Muscle of back (tissue), 11 donors: ENCODE measurements around the gene OLR1. TPM values are rescaled to one million over a fixed set of nuclear protein-coding genes. Genes with fewer than 3 reads are reported as not detected.

Experiments
- DNase-seq, 3 donors: peaks; one replicate each; pipeline versions ENCODE4 v3.0.0 to v3.0.0-alpha.2; 2013
- polyA plus RNA-seq, 10 donors: library from polyadenylated mRNA; unstranded; fragments of 120-200 nt; gene quantifications; one replicate each; pipeline ENCODE4 v1.2.1, GENCODE V29; 2013; ENCODE audit not compliant: insufficient read length in 10 of 10

OLR1 gene
- polyA plus RNA-seq, 10 donors: 0.17 to 1.6 (median 0.79) TPM

- peak; percentile 59 to 92 (median 79) for DNase-seq
Observed at GRCh38 chr12:10153271-10154144, 18.4 kb downstream of the OLR1 start.

- no peak for DNase-seq
Observed at GRCh38 chr12:10151621-10152020, 20.3 kb downstream of the OLR1 start.

GRCh38 chr12:10147714-10148403, 24.1 kb downstream of the OLR1 start:
- DNase-seq: no peak

- no peak for DNase-seq
Observed at GRCh38 chr12:10142976-10143589, 28.8 kb downstream of the OLR1 start.

DNA sequence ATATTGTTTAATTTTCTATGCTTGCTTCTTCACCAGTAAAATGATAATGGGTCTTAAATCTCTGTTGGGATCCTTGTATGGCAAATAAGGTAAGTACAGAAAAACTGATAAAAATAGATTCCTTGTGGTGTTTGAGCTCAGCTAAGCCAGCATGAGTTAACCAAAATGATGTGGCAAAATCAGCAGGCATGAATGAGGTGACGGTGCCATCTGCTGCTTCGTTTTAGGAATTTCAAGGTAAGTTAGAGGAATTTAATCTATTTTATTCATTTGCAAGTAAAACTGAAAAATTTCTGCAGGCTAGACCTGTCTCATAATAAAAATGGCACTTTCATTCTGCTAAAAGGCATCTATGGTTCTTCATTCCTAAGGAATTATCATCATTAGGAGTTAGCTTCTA, 31.9 kb downstream of the OLR1 start:
- peak in 2 of 3 donors; percentile 33 to 69 for DNase-seq

DNA sequence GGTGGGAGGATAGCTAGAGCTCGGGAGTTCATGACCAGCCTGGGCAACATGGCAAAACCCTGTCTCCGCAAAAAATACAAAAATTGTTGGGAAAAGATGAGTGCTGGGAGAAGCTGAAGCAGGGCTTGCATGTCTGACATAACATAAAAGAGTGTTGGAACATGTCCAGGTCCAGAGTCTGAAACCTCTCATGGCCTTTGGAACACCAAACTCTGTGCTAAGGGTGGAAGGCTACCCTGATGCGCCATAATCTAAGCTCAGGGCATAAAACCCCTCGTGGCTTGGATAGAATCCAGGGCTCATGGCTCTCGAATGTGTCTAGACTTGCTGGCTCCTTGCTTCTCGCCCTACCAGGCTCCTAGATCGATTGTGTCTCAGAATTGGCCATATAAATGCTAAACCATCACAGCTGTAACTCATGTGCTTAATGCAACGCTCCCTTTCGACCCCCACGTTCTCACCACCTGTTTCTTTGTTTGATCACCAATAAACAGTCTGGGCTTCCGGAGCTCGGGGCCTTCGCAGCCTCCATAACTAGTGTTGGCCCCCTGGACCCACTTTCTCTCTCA, 35.2 kb downstream of the OLR1 start:
- DNase-seq: no peak

- DNase-seq: no peak
Observed at GRCh38 chr12:10135126-10135525, 36.8 kb downstream of the OLR1 start.

DNA sequence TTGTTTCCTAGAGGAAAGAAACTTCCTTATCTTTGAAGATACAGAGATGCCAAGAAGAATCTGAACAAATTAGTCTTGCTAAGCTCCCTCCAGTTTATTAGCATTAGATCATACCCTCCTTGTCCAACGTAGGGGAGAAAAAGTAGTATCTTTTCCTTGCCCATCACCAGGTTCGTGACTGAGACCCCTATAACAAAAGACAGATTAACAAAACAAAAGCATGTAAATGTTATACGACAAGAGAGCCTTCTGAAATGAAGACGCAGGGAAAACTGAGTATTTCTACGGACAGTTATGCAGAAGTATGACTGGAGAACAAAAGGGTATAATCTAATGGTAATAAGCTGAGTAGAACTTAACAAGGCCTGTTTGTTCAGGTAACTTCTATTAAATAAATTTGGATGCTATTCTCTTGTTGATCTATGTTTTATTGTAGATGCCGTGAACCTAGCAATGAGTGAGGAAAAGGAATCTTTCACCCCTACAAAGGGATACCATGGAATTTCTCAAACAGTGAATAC, 39.0 kb downstream of the OLR1 start:
- DNase-seq: no peak

- DNase-seq: peak in 1 of 3 donors; percentile 12
Observed at GRCh38 chr12:10131111-10131690, 40.7 kb downstream of the OLR1 start.

- peak in 1 of 3 donors; percentile 26 for DNase-seq
Observed at GRCh38 chr12:10130042-10130441, 41.9 kb downstream of the OLR1 start, which contains the start of gene CLEC7A. CLEC7A (minus strand) TSS chr12:10130199; CDS start chr12:10130082, 117 bp downstream.

- peak in 2 of 3 donors; percentile 13 to 49 for DNase-seq
Observed at GRCh38 chr12:10128687-10129086, 43.2 kb downstream of the OLR1 start.

DNA sequence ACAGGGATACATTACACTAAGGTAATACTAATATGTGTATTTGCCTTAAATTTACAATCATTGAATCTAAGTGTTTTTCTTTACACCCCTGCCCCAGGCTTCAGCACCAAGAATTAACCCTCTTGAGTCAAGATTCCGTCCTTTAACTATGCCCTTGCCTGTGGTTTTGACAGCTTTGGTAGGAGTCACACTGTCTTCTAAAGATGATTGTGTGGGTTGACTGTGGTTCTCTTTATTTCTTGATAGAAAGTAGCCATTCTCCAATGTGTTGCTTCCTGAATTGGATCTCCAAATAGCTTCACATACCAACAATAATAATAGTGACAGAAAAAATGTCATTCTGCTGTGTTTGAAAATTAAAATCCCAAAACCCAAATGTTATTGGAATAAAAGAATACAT, 45.5 kb downstream of the OLR1 start:
- no peak for DNase-seq

- no peak for DNase-seq
Observed at GRCh38 chr12:10122689-10123088, 49.2 kb downstream of the OLR1 start.

- peak in 1 of 3 donors; percentile 31 for DNase-seq
Observed at GRCh38 chr12:10121278-10121677, 50.7 kb downstream of the OLR1 start.

DNA sequence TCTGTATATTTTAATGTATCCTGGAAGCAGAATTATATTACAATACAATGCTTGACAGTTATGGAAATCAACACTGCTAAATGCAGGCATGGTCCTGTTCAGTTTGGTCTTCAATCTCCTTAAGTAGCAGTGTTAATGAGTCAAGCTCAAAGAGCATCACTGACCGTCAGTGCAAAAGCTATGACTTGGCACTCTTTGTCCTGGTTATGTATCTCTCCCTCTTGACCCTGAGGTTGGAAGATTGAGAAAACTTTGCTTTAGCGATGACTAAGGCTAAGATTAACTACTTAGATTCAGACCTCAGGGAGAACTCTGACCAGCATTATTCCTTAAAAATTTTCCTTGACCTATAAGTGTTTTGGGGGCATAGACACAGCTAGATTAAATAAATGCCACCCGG, 52.9 kb downstream of the OLR1 start:
- DNase-seq: no peak

- no peak for DNase-seq
Observed at GRCh38 chr12:10115890-10116289, 56.0 kb downstream of the OLR1 start.

GRCh38 chr12:10115311-10115710, 56.6 kb downstream of the OLR1 start:
- no peak for DNase-seq

DNA sequence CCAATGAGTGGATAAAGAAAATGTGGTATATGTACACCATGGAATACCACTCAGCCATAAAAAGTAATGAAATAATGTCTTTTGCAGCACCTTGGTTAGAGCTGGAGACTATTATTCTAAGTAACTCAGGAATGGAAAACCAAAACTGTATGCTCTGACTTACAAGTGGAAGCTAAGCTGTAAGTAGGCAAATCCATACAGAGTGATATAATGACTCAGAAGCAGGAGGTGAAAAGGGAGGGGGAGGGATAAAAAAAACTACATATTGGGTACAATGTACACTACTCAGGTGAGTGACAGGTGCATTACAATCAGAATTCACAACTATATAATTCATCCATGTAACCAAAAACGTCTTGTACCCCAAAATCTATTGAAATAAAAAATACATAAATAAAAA, 58.0 kb downstream of the OLR1 start:
- no peak for DNase-seq

GRCh38 chr12:10113075-10113474, 58.9 kb downstream of the OLR1 start:
- no peak for DNase-seq

DNA sequence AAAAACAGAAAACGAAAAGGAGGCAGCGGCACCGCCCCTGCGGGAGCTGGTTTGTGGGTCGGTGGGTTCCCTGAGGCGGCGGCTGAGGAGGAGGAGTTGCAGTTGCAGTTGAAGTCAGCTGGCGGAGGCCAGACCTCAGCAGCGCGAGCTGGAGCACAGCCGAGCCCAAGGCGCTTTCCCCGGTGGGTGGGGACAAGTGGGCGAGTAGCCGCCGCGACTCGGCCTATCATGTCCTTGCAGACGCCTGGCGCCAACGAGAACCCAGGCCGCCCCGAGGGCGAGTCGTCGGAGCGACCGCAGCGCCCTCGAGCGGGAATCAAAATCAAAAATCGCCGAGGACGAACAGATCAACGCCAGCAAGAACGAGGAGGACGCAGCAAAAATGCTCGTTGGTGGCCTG, 60.5 kb downstream of the OLR1 start:
- DNase-seq: no peak

GRCh38 chr12:10110256-10110844, 61.6 kb downstream of the OLR1 start:
- no peak for DNase-seq
